HCT116 (cell line): Measurements from ENCODE around the gene SHANK3. TPM values are rescaled to one million over a fixed set of nuclear protein-coding genes. Genes with fewer than 3 reads are reported as not detected.

Experiments used
- ATAC-seq: fragments of 200-7000 bp; cut with Tn5 transposase; 2 replicates; pipeline ENCODE4 v1.9.1; 2020; ENCODE audit warnings: mild to moderate bottlenecking, moderate library complexity
- BruUV-seq: library from RNA; stranded (reverse); fragments of 400-500 nt; replicated peaks from 2 replicates; lab custom pipeline; 2021; lab: Mats Ljungman, UMichigan
- CTCF ChIA-PET: fragments of 300-600 bp; sonication (Branson Sonifier 250); formaldehyde crosslinking; loops from one replicate; lab custom pipeline; 2021; ENCODE audit warnings: antibody characterized with exemption; lab: Charles Lee
- POLR2A ChIA-PET: fragments of 300-600, 350-600 bp; sonication (Branson Sonifier 250); formaldehyde crosslinking; loops from one replicate; lab custom pipeline; 2021; ENCODE audit warnings: antibody characterized with exemption; lab: Charles Lee
- RAD21 ChIA-PET, 2 experiments: fragments of 300-600 bp; sonication (Branson Sonifier 250); formaldehyde crosslinking; loops; one replicate each; lab custom pipeline; 2023; ENCODE audit warnings: low total read pairs in 2 of 2; ENCODE audit not compliant: uncharacterized antibody in 2 of 2, unreplicated experiment in 2 of 2, low non-redundant PET in 1 of 2; lab: Charles Lee
- DNase-seq: peaks from one replicate; pipeline ENCODE4 v3.0.0-alpha.2; 2010; ENCODE audit warnings: low read depth, low spot score
- H2AFZ ChIP-seq: fragments of 200-600 bp; shearing (Covaris generic), sonication (generic); 2 replicates; pipeline ENCODE4 v1.6.1; 2017; ENCODE audit warnings: low read depth, mixed run types, mixed read lengths, antibody characterized with exemption, low read length; ENCODE audit not compliant: poor library complexity, severe bottlenecking
- H3K27ac ChIP-seq: 2 replicates; pipeline ENCODE4 v1.5.1; 2012; ENCODE audit warnings: low read depth, low read length
- H3K27me3 ChIP-seq: fragments of 200-600 bp; sonication (generic); 2 replicates; pipeline ENCODE4 v1.6.1; 2016; ENCODE audit warnings: mixed run types, low read length, mixed read lengths; ENCODE audit not compliant: insufficient read depth
- H3K36me3 ChIP-seq, 2 experiments: fragments of 200-500 bp in 1 of 2; fragments of 200-600 bp in 1 of 2; sonication (Bioruptor generic) in 1 of 2; sonication (generic) in 1 of 2; 2 replicates each; pipeline versions ENCODE4 v1.5.1 to v1.6.1; 2014 to 2016; ENCODE audit warnings: low read length in 2 of 2, inconsistent platforms in 1 of 2, mixed read lengths in 1 of 2, mixed run types in 1 of 2; ENCODE audit not compliant: insufficient read depth in 2 of 2, control insufficient read depth in 1 of 2
- H3K4me1 ChIP-seq, 2 experiments: fragments of 200-600 bp in 1 of 2; sonication (generic) in 1 of 2; 2 replicates each; pipeline versions ENCODE4 v1.5.1 to v1.6.1; 2012 to 2017; ENCODE audit warnings: low read length in 2 of 2, inconsistent platforms in 1 of 2, mild to moderate bottlenecking in 1 of 2, mixed read lengths in 1 of 2, mixed run types in 1 of 2, moderate library complexity in 1 of 2; ENCODE audit not compliant: insufficient read depth in 2 of 2, control insufficient read depth in 1 of 2
- H3K4me2 ChIP-seq: fragments of 200-600 bp; sonication (generic); 2 replicates; pipeline ENCODE4 v1.6.1; 2017; ENCODE audit warnings: mixed run types, low read length, mixed read lengths
- H3K4me3 ChIP-seq, 2 experiments: fragments of 200-600 bp in 1 of 2; sonication (generic) in 1 of 2; replicated peaks in 1 of 2; 2 replicates each; pipeline ENCODE4 v1.5.1; 2011 to 2016; ENCODE audit warnings: low read length in 2 of 2, control low read depth in 1 of 2, low read depth in 1 of 2, mild to moderate bottlenecking in 1 of 2, mixed read lengths in 1 of 2, mixed run types in 1 of 2
- H3K79me2 ChIP-seq: fragments of 200-600 bp; sonication (generic); 2 replicates; pipeline ENCODE4 v1.6.1; 2017; ENCODE audit warnings: mild to moderate bottlenecking, mixed run types, low read length, moderate library complexity, mixed read lengths; ENCODE audit not compliant: insufficient read depth
- H3K9ac ChIP-seq: fragments of 200-600 bp; sonication (generic); 2 replicates; pipeline ENCODE4 v1.6.1; 2016; ENCODE audit warnings: low read length, mixed read lengths
- H3K9me2 ChIP-seq: fragments of 200-600 bp; sonication (generic), shearing (Covaris generic); 2 replicates; pipeline ENCODE4 v1.6.1; 2017; ENCODE audit warnings: mixed run types, mild to moderate bottlenecking, moderate library complexity; ENCODE audit not compliant: insufficient read depth
- H3K9me3 ChIP-seq, 2 experiments: fragments of 200-500 bp in 1 of 2; fragments of 200-600 bp in 1 of 2; sonication (Bioruptor generic) in 1 of 2; sonication (generic) in 1 of 2; 2 replicates each; pipeline ENCODE4 v1.6.1; 2014 to 2017; ENCODE audit warnings: low read length in 2 of 2, mixed read lengths in 2 of 2, inconsistent platforms in 1 of 2, low read depth in 1 of 2, mild to moderate bottlenecking in 1 of 2, mixed run types in 1 of 2, moderate library complexity in 1 of 2; ENCODE audit not compliant: control insufficient read depth in 1 of 2, insufficient read depth in 1 of 2
- H4K20me1 ChIP-seq: fragments of 200-600 bp; sonication (generic), shearing (Covaris generic); 2 replicates; pipeline ENCODE4 v1.6.1; 2017; ENCODE audit warnings: mixed run types, mild to moderate bottlenecking, moderate library complexity; ENCODE audit not compliant: insufficient read depth
- CTCF ChIP-seq, 3 experiments: fragments of 200-600 bp in 1 of 3; sonication (generic) in 1 of 3; IDR thresholded peaks in 2 of 3; conservative IDR thresholded peaks in 1 of 3; 2 replicates each; pipeline ENCODE4 v1.5.1; 2012 to 2017; ENCODE audit warnings: low read depth in 2 of 3, low read length in 2 of 3, antibody characterized with exemption in 1 of 3, borderline replicate concordance in 1 of 3, control low read depth in 1 of 3, mild to moderate bottlenecking in 1 of 3, mixed read lengths in 1 of 3, mixed run types in 1 of 3, moderate library complexity in 1 of 3; ENCODE audit not compliant: insufficient read depth in 1 of 3
- ELF1 ChIP-seq: IDR thresholded peaks from 2 replicates; pipeline ENCODE4 v1.6.1; 2012; ENCODE audit warnings: low read depth, borderline replicate concordance
- FOSL1 ChIP-seq: IDR thresholded peaks from 2 replicates; pipeline ENCODE4 v1.6.1; 2012; ENCODE audit warnings: low read depth
- MAX ChIP-seq: IDR thresholded peaks from 2 replicates; pipeline ENCODE4 v1.6.1; 2012
- POLR2AphosphoS5 ChIP-seq: IDR thresholded peaks from 2 replicates; pipeline ENCODE4 v1.6.1; 2011; ENCODE audit warnings: mild to moderate bottlenecking, low read depth, low read length, moderate library complexity
- RAD21 ChIP-seq: IDR thresholded peaks from 2 replicates; pipeline ENCODE4 v1.6.1; 2012; ENCODE audit warnings: low read depth, mild to moderate bottlenecking
- REST ChIP-seq: IDR thresholded peaks from 2 replicates; pipeline ENCODE4 v1.6.1; 2012; ENCODE audit warnings: low read depth
- intact Hi-C: fragments of 100-400 bp; cut with micrococcal nuclease; formaldehyde crosslinking; loops from 2 replicates; pipeline ENCODE4 v1.10.0; 2022
- total RNA-seq: library from RNA; stranded (reverse); gene quantifications from one replicate; pipeline ENCODE4 v1.2.1, GENCODE V29; 2021; ENCODE audit not compliant: unreplicated experiment
- TF ChIP-seq, protein P1 (sequence below): IDR thresholded peaks from 2 replicates; pipeline ENCODE4 v1.6.1; 2012

SHANK3 gene
- total RNA-seq, 1 experiment from 2014 or later, result 16.0 TPM

- ATAC-seq (peak; percentile 54; the same call in 1 of the 2 replicates), DNase-seq (peak; percentile 29)
- RAD21 ChIA-PET, result no interaction called here
- BruUV-seq, result no TSS peak
- Histone ChIP-seq H3K27me3 (no peaks in the 10 kb centered on the region), H3K36me3 (no peaks in the 10 kb centered on the region), H4K20me1 (no peaks in the 10 kb centered on the region), H2AFZ (no peak overlapping the region), H3K4me1 (no peaks in the 10 kb centered on the region), H3K9me2 (no peaks in the 10 kb centered on the region), H3K9ac (no peak overlapping the region), H3K27ac (no peak overlapping the region), H3K79me2 (no peaks in the 10 kb centered on the region), H3K4me3 (no peak overlapping the region), H3K9me3 (no peaks in the 10 kb centered on the region), H3K4me2 (no peak overlapping the region)
- TF ChIP-seq REST (no peak), CTCF (IDR thresholded peaks at IDR 0.05 in 2 of 3, conservative IDR thresholded peaks at IDR 0.05 in 1 of 3; ENCODE audit: borderline replicate concordance in 1 of 3, insufficient read depth in 1 of 3, low read depth in 2 of 3, low read length in 2 of 3) (peak; percentile 76 to 88 (median 84)), FOSL1 (no peak), POLR2AphosphoS5 (no peak), RAD21 (peak; percentile 84), MAX (no peak), ELF1 (no peak)
- TF ChIP-seq, protein P1, sequence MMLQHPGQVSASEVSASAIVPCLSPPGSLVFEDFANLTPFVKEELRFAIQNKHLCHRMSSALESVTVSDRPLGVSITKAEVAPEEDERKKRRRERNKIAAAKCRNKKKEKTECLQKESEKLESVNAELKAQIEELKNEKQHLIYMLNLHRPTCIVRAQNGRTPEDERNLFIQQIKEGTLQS, result no peak
- CTCF ChIA-PET, result interaction anchor here (1.0 kb wide), 2 partner anchors 65 to 71 kb away, joined by 3 read pairs; no protein-coding TSS in a partner anchor
- intact Hi-C loops, result loop anchor here (1.0 to 2.0 kb wide), 2 partner anchors 65 to 115 kb away; no protein-coding TSS in a partner anchor
- POLR2A ChIA-PET, result no interaction called here
Measured at GRCh38 chr22:50691521-50691920, 18.9 kb downstream of the SHANK3 start.
